ENCODE results near the gene TFDP2.
"Not testable (repeated sequence)": the region's sequence is repeated elsewhere in the genome, so short reads cannot be mapped to it uniquely, and the experiment has no call there.

The TFDP2 gene

DNA sequence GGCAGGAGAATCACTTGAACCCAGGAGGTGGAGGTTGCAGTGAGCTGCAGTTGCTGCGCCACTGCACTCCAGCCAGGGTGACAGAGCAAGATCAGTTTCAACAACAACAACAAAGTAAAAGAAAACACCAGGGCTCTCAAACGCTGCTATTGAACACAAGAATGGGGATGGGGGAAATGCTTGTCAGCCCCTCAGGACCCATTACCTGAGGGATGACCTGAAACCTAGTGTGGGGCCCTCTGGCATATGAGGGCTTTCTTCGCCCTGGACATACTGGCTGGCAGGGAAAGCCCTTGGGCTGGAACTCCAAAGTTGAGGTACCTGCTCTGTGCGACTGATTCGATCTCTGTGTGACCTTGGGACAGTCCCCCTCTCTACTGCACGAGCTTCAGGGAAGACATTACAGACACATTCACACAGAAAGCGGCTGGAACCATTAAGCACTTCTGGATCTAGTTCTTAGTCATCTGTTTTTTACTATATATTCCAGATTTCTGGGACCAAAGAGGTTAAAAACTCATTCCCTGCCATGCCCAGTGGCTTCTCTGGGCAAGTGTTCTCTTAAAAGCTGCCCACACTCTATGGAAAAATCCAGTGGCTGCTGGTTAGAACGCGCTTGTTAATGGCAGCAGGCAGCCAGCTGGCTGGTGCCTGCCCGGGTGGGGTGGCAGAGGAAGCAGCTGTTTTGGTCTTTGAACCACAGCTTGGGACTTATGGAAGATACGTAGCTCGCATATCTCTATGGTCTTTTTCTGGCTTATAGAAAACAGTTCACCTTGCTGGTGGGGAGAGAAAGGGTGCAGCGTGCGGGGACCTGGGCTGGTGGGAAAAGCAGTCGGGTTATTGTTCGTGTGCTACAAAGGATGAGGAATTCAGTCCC lies 215.7 kb downstream of the TFDP2 start:
- no peak overlapping the region for H3K27ac ChIP-seq
- TF ChIP-seq, protein P1, sequence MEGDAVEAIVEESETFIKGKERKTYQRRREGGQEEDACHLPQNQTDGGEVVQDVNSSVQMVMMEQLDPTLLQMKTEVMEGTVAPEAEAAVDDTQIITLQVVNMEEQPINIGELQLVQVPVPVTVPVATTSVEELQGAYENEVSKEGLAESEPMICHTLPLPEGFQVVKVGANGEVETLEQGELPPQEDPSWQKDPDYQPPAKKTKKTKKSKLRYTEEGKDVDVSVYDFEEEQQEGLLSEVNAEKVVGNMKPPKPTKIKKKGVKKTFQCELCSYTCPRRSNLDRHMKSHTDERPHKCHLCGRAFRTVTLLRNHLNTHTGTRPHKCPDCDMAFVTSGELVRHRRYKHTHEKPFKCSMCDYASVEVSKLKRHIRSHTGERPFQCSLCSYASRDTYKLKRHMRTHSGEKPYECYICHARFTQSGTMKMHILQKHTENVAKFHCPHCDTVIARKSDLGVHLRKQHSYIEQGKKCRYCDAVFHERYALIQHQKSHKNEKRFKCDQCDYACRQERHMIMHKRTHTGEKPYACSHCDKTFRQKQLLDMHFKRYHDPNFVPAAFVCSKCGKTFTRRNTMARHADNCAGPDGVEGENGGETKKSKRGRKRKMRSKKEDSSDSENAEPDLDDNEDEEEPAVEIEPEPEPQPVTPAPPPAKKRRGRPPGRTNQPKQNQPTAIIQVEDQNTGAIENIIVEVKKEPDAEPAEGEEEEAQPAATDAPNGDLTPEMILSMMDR (IDR thresholded peaks at IDR 0.05): no peak
- TF ChIP-seq ZFX (IDR thresholded peaks at IDR 0.05; ENCODE audit: borderline replicate concordance): no peak

DNA sequence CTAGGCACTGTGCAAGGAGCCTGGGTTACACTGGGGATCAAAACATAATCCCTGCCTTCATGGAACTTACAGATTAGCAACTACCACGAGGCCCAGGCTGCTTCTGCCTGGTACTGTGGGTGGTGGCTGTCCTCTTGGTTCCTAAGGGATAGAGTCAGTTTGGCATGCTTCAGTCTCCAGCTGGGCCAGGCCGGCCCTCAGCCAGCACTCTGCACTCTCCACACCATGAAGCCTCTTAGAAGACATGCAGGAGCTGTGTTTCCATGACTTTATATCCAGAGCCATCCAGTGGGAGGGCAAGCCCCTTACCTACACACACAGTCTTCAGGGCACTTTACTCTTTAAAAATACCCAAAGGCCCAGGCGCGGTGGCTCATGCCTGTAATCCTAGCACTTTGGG lies 218.5 kb downstream of the TFDP2 start:
- no peak overlapping the region for H3K27ac ChIP-seq
- no peak for TF ChIP-seq ZFX (IDR thresholded peaks at IDR 0.05; ENCODE audit: borderline replicate concordance)
- TF ChIP-seq, protein P1 (IDR thresholded peaks at IDR 0.05): no peak

DNA sequence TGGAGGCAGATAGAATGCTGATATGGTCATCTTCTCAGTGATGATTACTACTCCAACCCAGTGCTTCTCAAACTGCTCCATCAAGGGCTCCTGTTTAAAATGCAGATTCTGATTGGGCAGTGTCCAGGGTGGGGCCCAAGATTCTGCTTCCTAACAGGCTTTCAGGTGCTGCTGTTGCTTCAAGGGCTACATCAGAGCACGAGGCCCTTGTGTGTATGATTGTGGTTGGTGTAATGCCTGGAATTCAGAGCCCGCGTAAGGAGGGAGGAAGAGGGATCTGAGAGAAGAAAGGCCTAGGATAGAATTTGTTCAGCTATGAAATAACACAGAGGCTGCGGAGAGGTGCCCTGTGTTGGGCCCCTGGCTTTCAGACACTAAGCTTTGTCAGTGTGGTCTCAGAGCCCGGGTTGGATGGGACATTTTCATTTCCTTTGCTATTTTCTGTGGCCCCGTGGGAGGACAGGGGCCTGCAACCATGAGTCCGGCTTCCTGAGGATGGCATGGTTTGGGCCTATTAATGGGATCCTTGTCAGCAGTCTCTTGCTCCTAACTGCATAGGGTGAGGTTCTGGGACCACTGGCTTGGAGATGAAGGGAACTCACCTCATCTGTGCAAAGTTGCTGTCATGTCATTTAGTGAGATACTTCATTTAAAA lies 219.9 kb downstream of the TFDP2 start:
- TF ChIP-seq, protein P1 (IDR thresholded peaks at IDR 0.05): no peak
- no peak for TF ChIP-seq ZFX (IDR thresholded peaks at IDR 0.05; ENCODE audit: borderline replicate concordance)
- no peak overlapping the region for H3K27ac ChIP-seq

DNA sequence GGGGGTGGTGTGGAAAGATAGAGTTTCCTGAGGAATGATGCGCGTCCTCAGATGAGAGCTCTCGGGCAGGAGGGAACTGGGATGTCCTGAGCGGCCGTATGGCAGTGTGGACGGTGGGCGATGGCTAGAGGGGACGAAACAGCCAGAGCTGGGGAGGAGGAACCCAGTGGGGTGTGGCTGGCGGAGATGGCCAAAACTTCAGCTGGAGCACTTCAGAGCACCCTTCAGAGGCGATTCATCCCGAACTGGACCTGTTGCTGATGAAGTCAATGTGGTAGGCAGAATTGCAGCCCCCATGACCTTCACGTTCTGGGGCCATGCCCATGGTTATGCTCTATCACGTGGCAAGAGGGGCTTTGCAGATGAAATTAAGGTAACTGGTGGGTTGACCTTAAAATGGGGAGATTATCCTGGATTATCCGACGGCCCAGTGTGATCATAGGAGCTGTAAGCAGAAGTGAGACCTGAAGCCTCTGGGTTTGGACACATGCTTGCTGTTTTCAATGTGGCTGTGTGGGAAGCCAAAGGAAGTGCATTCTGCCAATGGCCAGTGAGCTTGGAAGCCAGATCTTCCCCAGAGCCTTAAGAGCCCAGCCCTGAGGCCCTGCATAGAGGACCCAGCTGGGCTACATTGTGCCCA lies 220.6 kb downstream of the TFDP2 start:
- TF ChIP-seq, protein P1 (IDR thresholded peaks at IDR 0.05): no peak
- TF ChIP-seq ZFX (IDR thresholded peaks at IDR 0.05; ENCODE audit: borderline replicate concordance): no peak
- H3K27ac ChIP-seq: no peak overlapping the region

DNA sequence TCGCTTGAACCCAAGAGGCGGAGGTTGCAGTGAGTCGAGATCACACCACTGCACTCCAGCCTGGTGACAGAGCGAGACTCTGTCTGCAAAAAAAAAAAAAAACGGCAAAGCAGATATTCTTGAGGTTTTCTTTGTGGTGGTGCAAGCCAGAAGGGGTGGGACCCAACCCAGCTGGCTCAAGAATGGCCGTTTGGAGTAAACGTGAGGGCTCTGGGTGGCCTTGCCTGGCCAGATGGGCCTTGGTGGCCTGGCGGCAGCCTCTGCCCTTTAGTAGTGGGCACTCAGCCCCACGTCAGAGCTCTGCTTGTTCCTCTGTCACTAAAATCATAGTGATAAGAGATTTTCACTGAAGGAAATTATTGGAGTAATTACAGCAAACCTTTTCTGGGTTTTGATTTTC lies 222.4 kb downstream of the TFDP2 start:
- no peak overlapping the region for H3K27ac ChIP-seq
- no peak for TF ChIP-seq ZFX (IDR thresholded peaks at IDR 0.05; ENCODE audit: borderline replicate concordance)

DNA sequence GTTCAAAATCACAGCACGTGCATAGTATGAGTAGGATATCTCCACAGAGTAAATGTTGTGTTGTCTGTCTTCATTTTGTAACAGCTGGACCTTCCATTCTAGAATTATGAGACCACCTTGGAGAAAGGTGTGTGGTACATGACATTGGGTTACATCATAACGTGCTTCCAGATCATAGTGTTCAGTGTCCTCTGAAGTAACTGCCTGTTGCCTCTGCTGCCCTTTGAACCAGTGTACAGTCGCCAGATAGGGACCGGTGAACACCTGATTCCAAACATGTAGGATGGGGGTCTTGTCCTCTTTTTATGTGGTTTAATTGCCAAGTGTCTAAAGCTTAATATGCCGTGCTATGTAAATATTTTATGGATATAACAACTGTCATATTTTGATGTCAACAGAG lies 223.7 kb downstream of the TFDP2 start:
- H3K27ac ChIP-seq: not testable (repeated sequence)

DNA sequence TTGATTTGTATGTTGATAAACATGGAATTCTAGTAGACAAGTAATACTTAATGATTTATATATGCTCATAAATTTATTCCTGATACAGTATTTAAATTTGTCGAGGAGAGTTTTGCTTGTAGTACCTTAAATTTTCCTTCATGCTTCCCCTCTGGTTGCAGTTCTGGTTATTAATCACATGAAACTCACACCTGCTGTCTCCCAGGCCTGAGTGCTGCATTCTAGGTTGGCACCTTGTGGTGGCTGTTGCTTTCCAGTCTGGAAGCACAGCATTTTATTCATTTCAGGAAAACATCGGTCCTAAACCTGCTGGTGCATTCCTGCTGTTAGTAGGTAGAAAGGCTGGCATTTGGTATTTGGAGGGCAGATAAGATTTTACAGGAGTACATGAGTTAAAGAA lies 228.0 kb downstream of the TFDP2 start:
- TF ChIP-seq ZFX (IDR thresholded peaks at IDR 0.05; ENCODE audit: borderline replicate concordance): no peak
- TF ChIP-seq, protein P1 (IDR thresholded peaks at IDR 0.05): no peak
- no peak overlapping the region for H3K27ac ChIP-seq

DNA sequence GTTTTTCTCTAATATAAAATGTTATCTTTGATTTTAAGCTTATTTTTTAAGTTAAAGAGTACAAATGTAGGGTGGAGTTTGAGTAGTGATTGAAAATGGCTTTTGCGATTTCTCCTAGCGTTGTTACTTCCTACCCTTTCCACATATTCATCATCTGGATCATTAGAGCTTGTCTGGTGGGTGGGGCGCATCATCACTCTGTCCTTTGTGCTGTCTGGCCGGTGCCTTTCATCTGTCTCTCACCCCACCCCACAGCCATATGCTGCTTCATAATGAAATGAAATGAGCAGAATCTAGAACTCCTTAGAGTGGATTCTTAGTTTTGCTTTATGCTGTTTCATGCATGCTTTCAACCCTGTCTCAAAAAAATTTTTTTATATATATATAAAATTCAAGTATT lies 228.6 kb downstream of the TFDP2 start:
- no peak for TF ChIP-seq ZFX (IDR thresholded peaks at IDR 0.05; ENCODE audit: borderline replicate concordance)
- TF ChIP-seq, protein P1 (IDR thresholded peaks at IDR 0.05): no peak

More for the DNA sequence above, 228.6 kb downstream of the TFDP2 start:
- no peak overlapping the region for H3K27ac ChIP-seq

Measured in 22Rv1 (cell line).